COR-L47 (cell line): ENCODE measurements around the gene NDUFB6.
"Not testable (repeated sequence)": the region's sequence is repeated elsewhere in the genome, so short reads cannot be mapped to it uniquely, and the experiment has no call there.

Experiments
- DNase-seq: peaks from one replicate; lab custom pipeline; 2025; lab: John Stamatoyannopoulos, UW

NDUFB6 gene

DNA sequence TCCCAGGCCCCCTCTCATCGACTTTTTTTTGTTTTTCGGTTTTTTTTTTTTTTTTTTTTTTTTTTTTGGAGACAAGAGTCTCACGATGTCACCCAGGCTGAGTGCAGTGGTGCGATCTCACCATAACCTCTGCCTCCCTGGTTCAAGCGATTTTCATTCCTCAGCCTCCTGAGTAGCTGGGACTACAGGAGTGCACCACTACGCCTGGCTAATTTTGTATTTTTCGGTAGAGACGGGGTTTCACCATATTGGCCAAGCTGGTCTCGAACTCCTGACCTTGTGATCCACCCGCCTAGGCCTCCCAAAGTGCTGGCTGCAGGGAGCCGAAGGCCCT, 48.4 kb downstream of the NDUFB6 start:
- not testable (repeated sequence) for DNase-seq

DNA sequence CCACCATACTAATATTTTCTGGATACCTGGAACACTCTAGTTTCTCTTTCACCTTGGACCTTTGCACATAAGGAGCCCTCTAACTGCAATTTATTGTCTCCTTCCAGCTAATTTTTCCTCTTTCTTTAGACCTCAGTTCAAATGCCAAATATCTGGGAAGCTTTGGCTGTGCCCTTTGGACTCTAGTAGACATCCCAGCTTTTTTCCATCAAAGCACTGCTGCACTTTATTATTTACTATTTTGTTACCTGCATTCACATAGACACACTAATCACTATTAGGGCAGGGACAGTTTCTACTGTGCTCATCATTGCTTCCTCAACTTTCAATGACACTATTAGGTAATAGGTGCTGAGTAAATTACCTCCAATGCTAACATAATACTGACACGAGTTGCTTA, 49.0 kb downstream of the NDUFB6 start:
- DNase-seq, result no peak

DNA sequence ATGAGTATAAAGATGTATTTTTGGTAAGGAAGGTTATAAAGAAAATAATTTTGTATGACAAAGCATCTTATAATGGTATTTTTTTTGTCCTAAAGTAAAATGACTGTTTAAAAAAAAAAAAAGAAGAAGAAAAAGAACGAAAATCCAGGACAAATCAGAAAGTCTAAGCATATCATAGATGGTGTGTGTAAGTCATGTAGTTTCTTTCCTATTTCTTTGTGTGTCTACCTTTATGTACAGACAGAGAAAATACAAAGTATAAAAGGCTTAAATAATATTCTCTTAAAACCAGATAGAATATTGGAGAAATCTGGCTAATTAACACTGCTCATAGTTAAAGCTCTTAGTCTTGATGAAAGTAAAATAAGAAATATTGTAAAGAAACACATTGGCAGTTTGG, 54.7 kb downstream of the NDUFB6 start:
- DNase-seq, result no peak

DNA sequence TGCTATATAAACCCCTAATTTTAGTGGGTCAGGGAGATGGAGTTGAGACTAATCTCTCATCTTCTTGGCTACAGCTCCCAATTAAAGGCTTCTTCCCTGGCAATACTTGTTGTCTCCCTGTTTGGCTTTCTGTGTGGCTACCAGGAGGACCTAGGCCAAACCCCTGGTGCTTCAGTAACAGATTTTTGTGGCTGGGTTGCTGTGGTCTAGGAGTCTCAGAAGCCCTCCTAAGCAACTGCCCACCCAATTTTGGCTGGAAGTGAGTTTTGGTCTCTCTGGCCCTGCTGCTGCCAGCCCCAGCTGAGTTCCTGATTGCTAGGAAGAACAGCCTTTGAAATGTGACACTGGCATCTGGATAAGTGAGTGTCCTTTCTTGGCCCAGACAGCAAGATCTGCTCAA, 56.7 kb downstream of the NDUFB6 start:
- no peak for DNase-seq

DNA sequence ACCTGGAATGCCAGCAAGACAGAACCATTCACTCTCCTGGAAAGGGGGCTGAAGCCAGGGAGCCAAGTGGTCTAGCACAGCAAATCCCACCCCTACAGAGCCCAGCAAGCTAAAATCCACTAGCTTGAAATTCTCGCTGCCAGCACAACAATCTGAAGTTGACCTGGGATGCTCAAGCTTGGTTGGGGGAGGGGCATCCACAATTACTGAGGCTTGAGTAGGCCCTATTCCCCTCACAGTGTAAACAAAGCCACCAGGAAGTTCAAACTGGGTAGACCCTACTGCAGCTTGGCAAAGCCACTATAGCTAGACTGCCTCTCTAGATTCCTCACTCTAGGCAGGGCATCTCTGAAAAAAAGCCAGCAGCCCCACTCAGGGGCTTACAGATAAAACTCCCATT, 64.2 kb downstream of the NDUFB6 start:
- DNase-seq, result no peak

DNA sequence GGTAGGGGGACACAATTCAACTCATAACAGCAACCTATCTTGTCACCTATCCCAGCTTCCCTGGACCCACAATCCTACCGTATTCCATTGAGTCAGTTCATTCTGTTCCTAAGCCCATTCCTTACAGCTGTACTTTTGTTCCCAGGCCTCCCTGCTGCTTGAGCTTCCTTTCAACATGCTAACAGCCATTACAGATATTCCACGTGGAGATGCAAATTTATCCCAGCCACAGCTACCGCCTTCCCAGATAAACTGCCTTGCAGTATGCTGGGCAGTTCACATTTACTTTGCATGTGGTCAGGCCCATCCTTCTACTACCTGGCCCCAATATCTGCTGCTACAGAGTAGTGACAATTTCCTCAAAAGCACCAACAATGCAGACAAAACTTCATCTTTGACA, 70.0 kb downstream of the NDUFB6 start:
- DNase-seq, result no peak
